Upper lobe of left lung (tissue), 6 donors: ENCODE results near the gene GDF3. TPM values are rescaled to one million over a fixed set of nuclear protein-coding genes. Genes with fewer than 3 reads are reported as not detected.
"Not testable (repeated sequence)": the region's sequence is repeated elsewhere in the genome, so short reads cannot be mapped to it uniquely, and the experiment has no call there.

ENCODE experiments used
- ATAC-seq, 2 donors: fragments of 200-7000 bp; cut with Tn5 transposase; one replicate each; pipeline ENCODE4 v1.9.1; 2022; ENCODE audit warnings: mild to moderate bottlenecking in 2 of 2, moderate library complexity in 2 of 2; ENCODE audit not compliant: low FRiP score in 2 of 2
- DNase-seq, 2 donors: peaks; one replicate each; pipeline ENCODE4 v3.0.0-alpha.2; 2019 to 2020
- H3K27ac ChIP-seq, 4 donors: fragments of 200-600 bp; sonication (generic); one replicate each; pipeline ENCODE4 v1.5.1; 2016 to 2019
- H3K27me3 ChIP-seq, 4 donors: fragments of 200-600 bp; sonication (generic); one replicate each; pipeline ENCODE4 v1.5.1; 2017 to 2019
- H3K36me3 ChIP-seq, 4 donors: fragments of 200-600 bp; sonication (generic); one replicate each; pipeline ENCODE4 v1.5.1; 2016 to 2019
- H3K4me1 ChIP-seq, 4 donors: fragments of 200-600 bp; sonication (generic); one replicate each; pipeline ENCODE4 v1.5.1; 2018 to 2019
- H3K4me3 ChIP-seq, 4 donors: fragments of 200-600 bp; sonication (generic); one replicate each; pipeline ENCODE4 v1.5.1; 2017 to 2019; ENCODE audit warnings: mild to moderate bottlenecking in 2 of 4, moderate library complexity in 1 of 4
- H3K9me3 ChIP-seq, 4 donors: fragments of 200-600 bp; sonication (generic); one replicate each; pipeline ENCODE4 v1.5.1; 2018 to 2019
- CTCF ChIP-seq, 6 experiments: fragments of 450-650 bp in 4 of 6; fragments of 200-600 bp in 2 of 6; sonication (generic) in 2 of 6; IDR thresholded peaks; one replicate each; pipeline ENCODE4 v1.5.1; 2016 to 2019; ENCODE audit warnings: antibody characterized with exemption in 6 of 6
- EP300 ChIP-seq, 4 donors: sonication (generic); formaldehyde crosslinking; IDR thresholded peaks; one replicate each; pipeline ENCODE4 v1.5.1; 2017; ENCODE audit warnings: antibody characterized with exemption in 4 of 4, control low read depth in 2 of 4
- POLR2A ChIP-seq, 4 donors: fragments of 450-650 bp; IDR thresholded peaks; one replicate each; pipeline ENCODE4 v1.5.1; 2016 to 2017; ENCODE audit warnings: antibody characterized with exemption in 4 of 4, mild to moderate bottlenecking in 2 of 4
- POLR2AphosphoS5 ChIP-seq, 2 donors: sonication (generic); formaldehyde crosslinking; IDR thresholded peaks; one replicate each; pipeline ENCODE4 v1.5.1; 2017; ENCODE audit warnings: antibody characterized with exemption in 2 of 2
- WGBS, 2 donors: methylation state at CpG; one replicate each; pipeline ENCODE4 v1.1.5; 2017 to 2018; 5-methylcytosine and 5-hydroxymethylcytosine counted together
- total RNA-seq, 6 donors: library from RNA; depleted of rRNA in 4 of 6; stranded (reverse); fragments of >200 nt in 4 of 6; gene quantifications; one replicate each; pipeline versions ENCODE4 v1.1.0 to v1.2.1, GENCODE V29; 2016 to 2021
- donor health status: DM: no; HTN: no; CAD: no; lungs with moderate emphysema.
- donor health status: DM: no; HTN: yes; CAD: no; lungs with severe emphysema.

GDF3 gene
- total RNA-seq, 6 donors from 2014 or later, result 0.20 TPM; not detected in 5

- H3K9me3 ChIP-seq, result no peaks in the 10 kb centered on the region
- no peaks in the 10 kb centered on the region for H3K36me3 ChIP-seq
- WGBS, 2 donors, result 60 to 65% methylated on average over 6 of the region's 6 CpGs
- H3K27me3 ChIP-seq, result no peaks in the 10 kb centered on the region
- ATAC-seq (peak; percentile 35 to 43), DNase-seq (no peak)
- H3K4me1 ChIP-seq, result peaks cover 0 to 12% (median 6%) of the 10 kb centered on the region in 4 donors
- H3K27ac ChIP-seq, result no peak overlapping the region
- H3K4me3 ChIP-seq, result no peak overlapping the region
- TF ChIP-seq EP300 (IDR thresholded peaks at IDR 0.05), result no peak
- TF ChIP-seq POLR2A (IDR thresholded peaks at IDR 0.05), result no peak
- TF ChIP-seq POLR2AphosphoS5 (IDR thresholded peaks at IDR 0.05), result no peak
- TF ChIP-seq CTCF (IDR thresholded peaks at IDR 0.05), result no peak
These were observed 1.8 kb downstream of the GDF3 start for GRCh38 chr12:7693793-7694192.

- no peak for TF ChIP-seq CTCF (IDR thresholded peaks at IDR 0.05)
- no peak for TF ChIP-seq POLR2A (IDR thresholded peaks at IDR 0.05)
- TF ChIP-seq POLR2AphosphoS5 (IDR thresholded peaks at IDR 0.05), result no peak
- TF ChIP-seq EP300 (IDR thresholded peaks at IDR 0.05), result no peak
- H3K27ac ChIP-seq, result no peak overlapping the region
- no peak overlapping the region for H3K4me3 ChIP-seq
- DNase-seq, result no peak
- no peaks in the 10 kb centered on the region for H3K9me3 ChIP-seq
- H3K27me3 ChIP-seq, result no peaks in the 10 kb centered on the region
- ATAC-seq, result no peak
- no peaks in the 10 kb centered on the region for H3K4me1 ChIP-seq
- no peaks in the 10 kb centered on the region for H3K36me3 ChIP-seq
- 48 to 53% methylated on average over 2 of the region's 2 CpGs for WGBS, 2 donors
These were observed 14.0 kb downstream of the GDF3 start for GRCh38 chr12:7681535-7681934.

DNA sequence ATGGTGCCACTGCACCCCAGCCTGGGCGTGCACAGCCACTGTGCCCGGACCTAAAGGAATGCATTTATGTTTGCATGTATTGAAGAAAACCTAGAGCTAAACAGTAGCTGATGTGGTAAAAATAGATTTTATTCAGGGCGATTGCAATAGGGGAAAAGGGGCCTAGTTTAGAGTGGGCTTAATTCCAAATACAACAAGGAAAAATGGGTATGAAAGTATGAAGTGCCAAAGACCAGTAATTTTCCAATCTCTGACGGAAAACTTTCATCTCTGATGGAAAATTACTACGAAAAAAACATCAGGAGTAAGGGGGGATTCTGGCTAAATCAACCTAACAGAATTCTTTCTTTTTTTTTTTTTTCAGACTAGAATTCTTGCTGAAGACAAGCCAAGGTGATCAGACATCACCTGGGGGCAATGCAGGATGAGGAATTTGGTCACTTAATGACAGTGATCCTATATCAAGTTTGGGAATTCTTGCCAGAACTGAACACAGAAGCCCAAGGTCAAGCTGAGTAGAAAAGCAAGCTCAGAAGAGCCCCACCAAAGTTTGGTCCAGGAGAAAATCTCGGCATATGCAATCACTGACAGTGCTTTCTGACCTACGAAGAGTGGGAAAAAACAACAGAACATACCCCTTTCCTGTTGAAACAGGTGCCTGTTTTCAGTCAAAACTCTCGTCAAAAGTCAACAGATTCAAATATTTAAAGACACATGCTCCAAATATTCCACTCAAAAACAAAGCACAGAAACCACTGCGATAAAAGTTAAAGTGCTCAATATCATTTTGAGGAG, 16.1 kb downstream of the GDF3 start:
- ATAC-seq (no peak), DNase-seq (no peak)
- no peaks in the 10 kb centered on the region for H3K4me1 ChIP-seq
- no peaks in the 10 kb centered on the region for H3K27me3 ChIP-seq
- TF ChIP-seq POLR2A (IDR thresholded peaks at IDR 0.05) (no peak), CTCF (IDR thresholded peaks at IDR 0.05) (no peak), POLR2AphosphoS5 (IDR thresholded peaks at IDR 0.05) (no peak), EP300 (IDR thresholded peaks at IDR 0.05) (no peak)
- no peaks in the 10 kb centered on the region for H3K36me3 ChIP-seq
- H3K27ac ChIP-seq, result no peak overlapping the region
- no peaks in the 10 kb centered on the region for H3K9me3 ChIP-seq
- no peak overlapping the region for H3K4me3 ChIP-seq
- 60 to 63% methylated on average over 9 of the region's 9 CpGs for WGBS, 2 donors

GRCh38 chr12:7678744-7679143, 16.8 kb downstream of the GDF3 start:
- 67 to 74% methylated on average over 8 of the region's 8 CpGs for WGBS, 2 donors
- H3K36me3 ChIP-seq, result no peaks in the 10 kb centered on the region
- no peak overlapping the region for H3K27ac ChIP-seq
- no peak for DNase-seq
- no peak for ATAC-seq
- H3K9me3 ChIP-seq, result no peaks in the 10 kb centered on the region
- no peak for TF ChIP-seq POLR2AphosphoS5 (IDR thresholded peaks at IDR 0.05)
- H3K4me1 ChIP-seq, result no peaks in the 10 kb centered on the region
- H3K4me3 ChIP-seq, result no peak overlapping the region
- H3K27me3 ChIP-seq, result no peaks in the 10 kb centered on the region

GRCh38 chr12:7677432-7677888, 18.1 kb downstream of the GDF3 start:
- DNase-seq, H3K9me3 ChIP-seq, H3K27ac ChIP-seq, H3K36me3 ChIP-seq, H3K4me3 ChIP-seq, H3K4me1 ChIP-seq, H3K27me3 ChIP-seq: not testable (repeated sequence)
- TF ChIP-seq CTCF (IDR thresholded peaks at IDR 0.05), result peak in 2 of 6 experiments; percentile 39 to 44
- WGBS, 2 donors, result 20 to 42% methylated on average over 9 of the region's 9 CpGs
- ATAC-seq, result peak in 1 of 2 donors; percentile 52

DNA sequence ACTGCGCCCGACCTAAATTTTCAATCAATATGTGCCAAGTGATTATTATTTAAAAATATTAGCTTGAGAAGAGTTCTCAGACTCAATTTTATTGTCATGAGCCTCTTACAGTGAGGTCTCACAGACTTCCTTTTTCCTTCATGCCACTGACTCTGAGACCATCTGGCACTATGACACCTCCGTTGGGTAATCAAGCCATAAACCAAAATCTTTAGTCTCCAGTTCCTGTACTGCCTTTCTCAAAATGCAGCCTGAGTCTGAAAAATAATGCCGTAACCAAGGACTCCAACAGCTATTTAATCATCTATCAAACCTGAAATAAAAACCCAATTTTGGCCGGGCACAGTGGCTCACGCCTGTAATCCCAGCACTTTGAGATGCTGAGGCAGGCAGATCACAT, 20.1 kb downstream of the GDF3 start:
- ATAC-seq, result peak in 1 of 2 donors; percentile 45

More for the DNA sequence above, 20.1 kb downstream of the GDF3 start:
- H3K9me3 ChIP-seq, H3K36me3 ChIP-seq, H3K4me1 ChIP-seq, H3K4me3 ChIP-seq, H3K27ac ChIP-seq, DNase-seq, H3K27me3 ChIP-seq: not testable (repeated sequence)
- 52 to 64% methylated on average over 6 of the region's 6 CpGs for WGBS, 2 donors
